Measurements from ENCODE around the gene TICRR.

DNA sequence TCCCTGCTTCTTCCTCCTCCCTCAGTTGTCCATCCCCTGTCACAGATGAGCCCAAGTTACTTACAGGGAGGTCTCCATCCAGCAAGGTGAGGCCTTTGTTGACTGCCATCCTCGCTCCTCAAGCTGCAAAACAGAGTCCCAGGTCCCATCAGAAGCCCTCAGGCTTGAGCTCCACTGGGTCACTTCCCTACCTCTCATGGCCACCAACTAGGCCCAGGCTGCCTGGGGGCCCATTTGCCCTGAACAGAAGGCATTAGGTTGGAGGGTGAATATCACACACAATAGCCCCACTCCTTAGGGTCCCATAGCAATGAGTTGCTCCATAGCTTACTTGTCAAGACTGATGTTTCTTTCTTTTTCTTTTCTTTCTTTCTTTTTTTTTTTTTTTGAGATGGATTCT lies 102.1 kb downstream of the TICRR start:
- TF ChIP-seq, protein P1, sequence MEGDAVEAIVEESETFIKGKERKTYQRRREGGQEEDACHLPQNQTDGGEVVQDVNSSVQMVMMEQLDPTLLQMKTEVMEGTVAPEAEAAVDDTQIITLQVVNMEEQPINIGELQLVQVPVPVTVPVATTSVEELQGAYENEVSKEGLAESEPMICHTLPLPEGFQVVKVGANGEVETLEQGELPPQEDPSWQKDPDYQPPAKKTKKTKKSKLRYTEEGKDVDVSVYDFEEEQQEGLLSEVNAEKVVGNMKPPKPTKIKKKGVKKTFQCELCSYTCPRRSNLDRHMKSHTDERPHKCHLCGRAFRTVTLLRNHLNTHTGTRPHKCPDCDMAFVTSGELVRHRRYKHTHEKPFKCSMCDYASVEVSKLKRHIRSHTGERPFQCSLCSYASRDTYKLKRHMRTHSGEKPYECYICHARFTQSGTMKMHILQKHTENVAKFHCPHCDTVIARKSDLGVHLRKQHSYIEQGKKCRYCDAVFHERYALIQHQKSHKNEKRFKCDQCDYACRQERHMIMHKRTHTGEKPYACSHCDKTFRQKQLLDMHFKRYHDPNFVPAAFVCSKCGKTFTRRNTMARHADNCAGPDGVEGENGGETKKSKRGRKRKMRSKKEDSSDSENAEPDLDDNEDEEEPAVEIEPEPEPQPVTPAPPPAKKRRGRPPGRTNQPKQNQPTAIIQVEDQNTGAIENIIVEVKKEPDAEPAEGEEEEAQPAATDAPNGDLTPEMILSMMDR (IDR thresholded peaks at IDR 0.05; ENCODE audit: insufficient read depth, low read length): no peak
- TF ChIP-seq, protein P2, sequence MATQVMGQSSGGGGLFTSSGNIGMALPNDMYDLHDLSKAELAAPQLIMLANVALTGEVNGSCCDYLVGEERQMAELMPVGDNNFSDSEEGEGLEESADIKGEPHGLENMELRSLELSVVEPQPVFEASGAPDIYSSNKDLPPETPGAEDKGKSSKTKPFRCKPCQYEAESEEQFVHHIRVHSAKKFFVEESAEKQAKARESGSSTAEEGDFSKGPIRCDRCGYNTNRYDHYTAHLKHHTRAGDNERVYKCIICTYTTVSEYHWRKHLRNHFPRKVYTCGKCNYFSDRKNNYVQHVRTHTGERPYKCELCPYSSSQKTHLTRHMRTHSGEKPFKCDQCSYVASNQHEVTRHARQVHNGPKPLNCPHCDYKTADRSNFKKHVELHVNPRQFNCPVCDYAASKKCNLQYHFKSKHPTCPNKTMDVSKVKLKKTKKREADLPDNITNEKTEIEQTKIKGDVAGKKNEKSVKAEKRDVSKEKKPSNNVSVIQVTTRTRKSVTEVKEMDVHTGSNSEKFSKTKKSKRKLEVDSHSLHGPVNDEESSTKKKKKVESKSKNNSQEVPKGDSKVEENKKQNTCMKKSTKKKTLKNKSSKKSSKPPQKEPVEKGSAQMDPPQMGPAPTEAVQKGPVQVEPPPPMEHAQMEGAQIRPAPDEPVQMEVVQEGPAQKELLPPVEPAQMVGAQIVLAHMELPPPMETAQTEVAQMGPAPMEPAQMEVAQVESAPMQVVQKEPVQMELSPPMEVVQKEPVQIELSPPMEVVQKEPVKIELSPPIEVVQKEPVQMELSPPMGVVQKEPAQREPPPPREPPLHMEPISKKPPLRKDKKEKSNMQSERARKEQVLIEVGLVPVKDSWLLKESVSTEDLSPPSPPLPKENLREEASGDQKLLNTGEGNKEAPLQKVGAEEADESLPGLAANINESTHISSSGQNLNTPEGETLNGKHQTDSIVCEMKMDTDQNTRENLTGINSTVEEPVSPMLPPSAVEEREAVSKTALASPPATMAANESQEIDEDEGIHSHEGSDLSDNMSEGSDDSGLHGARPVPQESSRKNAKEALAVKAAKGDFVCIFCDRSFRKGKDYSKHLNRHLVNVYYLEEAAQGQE (IDR thresholded peaks at IDR 0.05; ENCODE audit: insufficient replicate concordance, low read depth): no peak
- TF ChIP-seq POLR2AphosphoS5 (IDR thresholded peaks at IDR 0.05; ENCODE audit: low read depth) (no peak), GABPA (IDR thresholded peaks at IDR 0.05; ENCODE audit: low read depth) (no peak), SPI1 (IDR thresholded peaks at IDR 0.05; ENCODE audit: borderline replicate concordance, low read depth) (no peak)
